GM12891 (cell line): Measurements from ENCODE around the gene CLASP2.
"Not testable (repeated sequence)": the region's sequence is repeated elsewhere in the genome, so short reads cannot be mapped to it uniquely, and the experiment has no call there.

Experiments
- DNase-seq: peaks from one replicate; pipeline ENCODE4 v3.0.0; 2011; ENCODE audit warnings: low spot score; ENCODE audit not compliant: insufficient read length
- FAIRE-seq: peaks from 2 replicates; lab custom pipeline; 2011; peaks lifted over from hg19 to GRCh38; lab: Jason Lieb, UNC
- PAX5 ChIP-seq: IDR thresholded peaks from 2 replicates; pipeline ENCODE4 v1.6.1; 2011; ENCODE audit warnings: low read length, moderate library complexity, mild to moderate bottlenecking; ENCODE audit not compliant: insufficient read depth, severe bottlenecking
- POLR2A ChIP-seq: IDR thresholded peaks from 2 replicates; pipeline ENCODE4 v1.6.1; 2011; ENCODE audit warnings: low read depth, low read length, control low read depth
- POLR2AphosphoS5 ChIP-seq: IDR thresholded peaks from 2 replicates; pipeline ENCODE4 v1.6.1; 2011; ENCODE audit warnings: low read depth, low read length, control low read depth
- POU2F2 ChIP-seq: IDR thresholded peaks from 2 replicates; pipeline ENCODE4 v1.6.1; 2011; ENCODE audit warnings: low read depth, mild to moderate bottlenecking, control low read depth, low read length, moderate library complexity
- SPI1 ChIP-seq: IDR thresholded peaks from 2 replicates; pipeline ENCODE4 v1.6.1; 2011; ENCODE audit warnings: low read depth, low read length, control low read depth
- TAF1 ChIP-seq: IDR thresholded peaks from 2 replicates; pipeline ENCODE4 v1.6.1; 2011; ENCODE audit warnings: low read depth, low read length, control low read depth

CLASP2 gene

GRCh38 chr3:33687406-33688010 is 30.5 kb downstream of the CLASP2 start:
- no peak for TF ChIP-seq TAF1
- TF ChIP-seq POLR2A = no peak
- TF ChIP-seq POLR2AphosphoS5 = no peak
- no peak for TF ChIP-seq PAX5
- TF ChIP-seq POU2F2 = no peak
- no peak for TF ChIP-seq SPI1
- FAIRE-seq = no peak
- DNase-seq = no peak

DNA sequence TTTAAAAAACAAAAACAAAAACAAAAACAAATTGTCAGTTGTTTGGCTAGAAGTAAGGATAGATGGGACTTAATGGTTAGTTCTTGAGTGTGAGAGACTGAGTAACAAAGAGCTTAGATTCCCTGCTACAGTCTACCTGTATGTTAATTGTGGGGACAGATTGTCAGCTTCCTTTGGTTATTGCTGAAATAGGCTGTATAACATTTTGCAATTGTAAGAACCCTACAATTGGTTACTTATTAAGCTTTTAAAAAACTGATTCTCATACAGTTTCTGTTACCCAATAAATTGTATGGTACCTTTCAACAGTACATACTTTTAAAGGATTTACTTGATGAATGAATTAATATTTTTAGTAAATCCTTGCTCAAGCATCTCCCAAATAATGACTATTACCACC is 35.3 kb downstream of the CLASP2 start:
- no peak for TF ChIP-seq SPI1
- no peak for TF ChIP-seq TAF1
- no peak for TF ChIP-seq POLR2A
- no peak for TF ChIP-seq POU2F2
- TF ChIP-seq PAX5 = no peak
- no peak for TF ChIP-seq POLR2AphosphoS5
- no peak for DNase-seq
- no peak for FAIRE-seq

DNA sequence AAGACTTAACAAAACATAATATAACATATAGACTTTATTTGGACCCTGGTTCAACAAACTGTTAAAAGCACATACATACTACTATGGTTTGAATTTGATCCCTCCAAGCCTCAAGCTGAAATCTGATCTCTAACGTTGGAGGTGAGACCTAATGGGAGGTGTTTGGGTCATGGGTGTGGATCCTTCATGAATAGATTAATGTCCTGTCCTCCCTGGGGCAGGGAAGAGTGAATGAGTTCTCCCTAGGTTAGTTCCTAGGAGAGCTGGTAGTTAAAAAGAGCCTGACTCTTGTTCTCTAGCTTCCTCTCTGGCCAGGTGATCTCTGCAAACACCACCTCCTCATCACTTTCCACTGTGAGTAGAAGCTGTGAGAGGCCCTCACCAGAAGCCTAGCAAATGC is 36.4 kb downstream of the CLASP2 start:
- FAIRE-seq = no peak
- TF ChIP-seq POU2F2 = no peak

GRCh38 chr3:33678073-33678472 is 40.0 kb downstream of the CLASP2 start:
- DNase-seq (no peak), FAIRE-seq (no peak)
- TF ChIP-seq SPI1 = no peak
- TF ChIP-seq POLR2A = no peak
- no peak for TF ChIP-seq POLR2AphosphoS5
- TF ChIP-seq PAX5 = no peak
- TF ChIP-seq POU2F2 = no peak
- TF ChIP-seq TAF1 = no peak

More for the DNA sequence above, 36.4 kb downstream of the CLASP2 start:
- no peak for DNase-seq

DNA sequence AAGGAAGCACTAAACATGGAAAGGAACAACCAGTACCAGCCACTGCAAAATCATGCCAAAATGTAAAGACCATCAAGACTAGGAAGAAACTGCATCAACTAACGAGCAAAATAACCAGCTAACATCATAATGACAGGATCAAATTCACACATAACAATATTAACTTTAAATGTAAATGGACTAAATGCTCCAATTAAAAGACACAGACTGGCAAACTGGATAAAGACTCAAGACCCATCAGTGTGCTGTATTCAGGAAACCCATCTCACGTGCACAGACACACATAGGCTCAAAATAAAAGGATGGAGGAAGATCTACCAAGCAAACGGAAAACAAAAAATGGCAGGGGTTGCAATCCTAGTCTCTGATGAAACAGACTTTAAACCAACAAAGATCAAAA is 44.6 kb downstream of the CLASP2 start:
- not testable (repeated sequence) for FAIRE-seq, DNase-seq

GRCh38 chr3:33668618-33669017 is 49.4 kb downstream of the CLASP2 start:
- FAIRE-seq (no peak), DNase-seq (no peak)
- no peak for TF ChIP-seq POLR2AphosphoS5
- TF ChIP-seq POLR2A = no peak
- no peak for TF ChIP-seq TAF1
- no peak for TF ChIP-seq SPI1
- no peak for TF ChIP-seq PAX5
- no peak for TF ChIP-seq POU2F2

DNA sequence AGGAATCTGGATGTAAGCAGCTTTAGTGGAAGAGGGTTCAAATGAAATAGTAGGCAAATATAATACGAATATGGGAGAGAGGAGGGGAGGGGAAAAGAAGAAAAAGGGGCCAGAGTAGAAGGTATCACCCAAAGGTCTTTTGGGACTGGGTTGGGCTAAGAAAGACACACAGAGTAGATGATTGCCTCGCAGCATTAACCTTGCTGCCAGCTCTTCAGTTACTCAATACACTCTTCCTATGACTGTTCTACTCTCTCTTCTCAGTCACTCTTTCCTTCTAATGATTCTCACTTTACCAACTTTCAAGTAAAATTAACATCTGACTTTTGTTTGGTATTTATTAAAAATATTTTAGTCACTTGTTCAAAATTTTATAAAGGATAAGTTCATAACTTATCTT is 52.8 kb downstream of the CLASP2 start:
- TF ChIP-seq PAX5 = no peak
- TF ChIP-seq POLR2AphosphoS5 = no peak
- TF ChIP-seq POLR2A = no peak
- TF ChIP-seq TAF1 = no peak
- no peak for TF ChIP-seq POU2F2
- no peak for TF ChIP-seq SPI1
- FAIRE-seq = no peak
- DNase-seq = no peak

- TF ChIP-seq TAF1 = no peak
- no peak for TF ChIP-seq PAX5
- no peak for TF ChIP-seq POLR2A
- TF ChIP-seq POU2F2 = no peak
- TF ChIP-seq POLR2AphosphoS5 = no peak
- TF ChIP-seq SPI1 = 0 out of 2 replicates have a peak, but pooled peaks have one; percentile 4
- DNase-seq (no peak), FAIRE-seq (no peak)
Measured at GRCh38 chr3:33664195-33664594, 53.9 kb downstream of the CLASP2 start.

DNA sequence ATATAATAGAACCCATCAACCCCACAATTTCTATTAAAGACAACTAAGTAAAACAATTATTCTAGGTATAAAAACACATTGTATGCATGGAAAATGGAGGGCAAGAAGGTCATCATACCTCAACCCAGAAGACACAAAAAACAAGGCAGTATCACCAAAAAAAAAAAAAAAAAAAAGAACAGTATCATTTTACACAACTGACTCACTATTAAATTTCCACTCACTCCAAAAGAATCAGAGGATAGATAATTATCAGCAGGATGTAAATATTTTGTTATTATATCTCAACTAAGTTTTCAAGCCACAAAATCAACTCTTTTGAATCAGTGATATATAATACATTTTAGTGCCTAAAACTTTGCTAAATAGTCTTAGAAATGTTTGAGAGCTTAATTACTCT is 55.0 kb downstream of the CLASP2 start:
- FAIRE-seq (no peak), DNase-seq (no peak)
- no peak for TF ChIP-seq POLR2A
- no peak for TF ChIP-seq POLR2AphosphoS5

GRCh38 chr3:33659856-33660434 is 58.1 kb downstream of the CLASP2 start:
- TF ChIP-seq PAX5 = no peak
- TF ChIP-seq POU2F2 = no peak
- TF ChIP-seq POLR2AphosphoS5 = no peak
- TF ChIP-seq SPI1 = no peak
- no peak for TF ChIP-seq TAF1
- TF ChIP-seq POLR2A = no peak
- DNase-seq (no peak), FAIRE-seq (no peak)
